NOMO-1 treated with DMSO at 0.1 percent for 48 hours (cell line): ENCODE measurements around the gene ZNF236.
"Not testable (repeated sequence)": the region's sequence is repeated elsewhere in the genome, so short reads cannot be mapped to it uniquely, and the experiment has no call there.

Experiments
- DNase-seq: peaks from one replicate; lab custom pipeline; 2025; ENCODE audit not compliant: unreplicated experiment; lab: John Stamatoyannopoulos, UW

Gene ZNF236

GRCh38 chr18:76985156-76985950 is 163.0 kb downstream of the ZNF236 start:
- DNase-seq, result no peak

GRCh38 chr18:76985951-76986236 is 163.5 kb downstream of the ZNF236 start:
- DNase-seq, result no peak

- DNase-seq, result no peak
Observed at GRCh38 chr18:76986406-76986805, 164.0 kb downstream of the ZNF236 start.

DNA sequence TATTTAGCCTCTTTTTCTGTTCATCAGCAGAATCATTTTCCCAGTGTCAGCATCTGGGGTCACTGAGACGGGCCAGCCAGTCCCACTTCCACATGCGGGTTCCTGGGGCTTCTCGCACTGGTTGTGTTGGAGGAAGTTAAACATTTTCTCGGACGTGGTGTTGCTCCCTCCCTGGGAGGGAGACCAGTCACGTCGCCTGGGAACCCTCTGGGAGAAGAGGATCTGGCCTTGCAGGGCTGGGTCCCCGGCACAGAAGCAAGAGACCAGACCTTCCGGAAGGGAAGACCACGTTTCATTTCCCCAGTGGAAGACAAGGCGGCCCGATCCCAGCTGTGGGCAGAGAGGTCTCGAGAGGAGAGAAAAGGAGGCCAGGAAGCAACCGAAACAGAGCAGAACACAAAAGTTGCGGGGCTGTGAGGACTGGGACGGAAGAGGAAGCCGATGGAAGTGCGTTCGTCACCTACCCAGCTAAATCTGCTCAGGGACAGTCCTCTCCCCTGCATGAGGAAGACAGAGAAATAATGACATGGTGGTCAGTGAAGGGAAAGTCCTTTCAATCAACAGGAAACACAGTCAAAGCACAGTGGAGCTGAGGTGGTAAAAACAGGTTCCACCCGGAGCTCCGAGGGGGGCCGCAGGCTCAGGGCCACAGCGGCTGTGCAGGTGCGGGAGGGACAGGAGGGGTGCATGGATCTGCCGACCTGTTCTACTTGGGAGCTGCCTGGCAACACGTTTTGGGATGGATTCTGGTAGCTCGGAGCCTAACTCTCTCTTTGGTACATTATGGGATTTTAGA is 165.9 kb downstream of the ZNF236 start:
- no peak for DNase-seq

- DNase-seq, result no peak
Observed at GRCh38 chr18:76988827-76989646, 166.7 kb downstream of the ZNF236 start.

DNA sequence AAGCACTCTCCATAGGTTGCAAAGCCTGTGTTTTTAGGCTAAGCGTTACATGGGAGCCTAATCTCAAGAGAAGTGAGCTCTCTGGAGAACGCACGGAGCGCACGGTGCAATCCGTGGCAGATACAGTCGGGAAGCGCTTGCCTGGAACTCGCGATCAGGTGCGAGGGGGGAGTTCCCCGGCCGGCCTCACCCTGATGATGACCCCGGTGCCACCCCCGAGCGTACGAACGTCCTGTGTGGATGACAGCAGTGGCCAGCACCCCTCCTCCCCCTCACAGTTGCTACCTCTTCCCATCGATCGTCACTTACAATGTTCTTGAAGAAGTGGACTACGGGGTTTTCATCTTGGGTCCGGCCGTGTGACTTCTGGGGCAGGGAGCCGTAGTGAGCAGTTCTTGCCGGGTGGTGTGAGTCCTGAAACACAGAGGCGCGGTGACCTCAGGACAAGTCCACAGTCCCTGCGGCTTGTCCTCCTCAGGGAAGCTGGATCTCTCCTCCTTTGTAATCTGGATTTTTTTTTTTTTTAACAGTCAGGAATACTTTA is 167.4 kb downstream of the ZNF236 start:
- no peak for DNase-seq

- not testable (repeated sequence) for DNase-seq
Observed at GRCh38 chr18:76990343-76991020, 168.1 kb downstream of the ZNF236 start.

- no peak for DNase-seq
Observed at GRCh38 chr18:76991021-76991688, 168.8 kb downstream of the ZNF236 start.

- DNase-seq, result no peak
Observed at GRCh38 chr18:76992226-76993084, 170.1 kb downstream of the ZNF236 start.

GRCh38 chr18:76993085-76993382 is 170.7 kb downstream of the ZNF236 start:
- no peak for DNase-seq

DNA sequence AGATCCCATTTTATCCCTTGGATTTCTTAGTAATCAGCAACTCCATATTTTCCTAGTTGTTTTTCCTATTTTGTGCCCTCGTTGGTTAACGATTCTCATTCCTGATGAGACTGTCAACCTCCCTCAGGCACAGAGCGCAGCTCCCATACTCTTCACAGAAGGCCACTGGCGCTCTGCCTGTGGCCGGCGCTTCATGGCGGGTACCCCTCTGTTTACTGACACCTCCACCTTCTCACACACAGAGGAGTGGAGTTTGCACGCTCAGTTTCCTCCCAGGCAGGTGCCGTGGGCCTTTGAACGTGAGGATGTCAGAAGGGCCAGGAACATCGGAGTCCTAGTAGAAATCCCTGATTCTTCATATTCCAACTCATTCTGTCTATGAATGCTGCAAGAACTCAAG is 171.2 kb downstream of the ZNF236 start:
- DNase-seq, result no peak

- no peak for DNase-seq
Observed at GRCh38 chr18:76994086-76994654, 171.8 kb downstream of the ZNF236 start.

DNA sequence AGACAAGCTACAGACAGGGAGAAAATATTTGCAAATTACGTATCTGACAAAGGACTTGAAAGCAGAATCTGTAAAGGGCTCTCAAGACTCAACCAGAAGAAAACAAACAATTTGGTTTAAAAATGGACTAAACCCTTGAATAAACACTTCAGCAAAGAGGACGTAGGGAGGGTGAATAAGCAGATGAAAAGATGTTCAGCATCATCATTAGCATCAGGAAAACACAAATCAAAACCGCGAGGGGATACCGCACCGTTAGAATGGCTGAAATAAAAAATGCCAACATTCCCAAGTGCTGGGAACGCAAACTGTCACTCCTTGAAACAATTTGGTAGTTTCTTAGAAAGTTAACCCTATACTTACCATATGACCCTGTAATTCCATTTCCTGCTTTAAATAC is 173.5 kb downstream of the ZNF236 start:
- no peak for DNase-seq

DNA sequence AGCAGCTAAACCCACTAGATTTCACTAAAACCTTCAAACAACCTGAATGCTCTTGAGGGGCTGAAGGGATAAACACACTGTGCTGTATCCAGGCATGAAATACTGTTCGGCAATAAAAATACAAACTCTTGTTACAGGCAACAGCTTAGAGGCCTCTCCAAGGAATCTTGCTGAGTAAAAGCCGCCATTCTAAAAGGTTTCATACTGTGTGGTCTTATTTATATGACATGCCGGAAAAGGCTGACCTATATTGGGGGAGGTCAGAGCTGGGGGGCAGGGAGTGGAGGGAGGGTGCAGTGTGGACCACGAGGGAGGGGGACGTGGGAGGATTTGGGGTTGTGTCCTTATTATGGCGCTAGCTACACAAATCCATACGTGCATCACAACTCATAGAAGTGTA is 174.1 kb downstream of the ZNF236 start:
- no peak for DNase-seq

DNA sequence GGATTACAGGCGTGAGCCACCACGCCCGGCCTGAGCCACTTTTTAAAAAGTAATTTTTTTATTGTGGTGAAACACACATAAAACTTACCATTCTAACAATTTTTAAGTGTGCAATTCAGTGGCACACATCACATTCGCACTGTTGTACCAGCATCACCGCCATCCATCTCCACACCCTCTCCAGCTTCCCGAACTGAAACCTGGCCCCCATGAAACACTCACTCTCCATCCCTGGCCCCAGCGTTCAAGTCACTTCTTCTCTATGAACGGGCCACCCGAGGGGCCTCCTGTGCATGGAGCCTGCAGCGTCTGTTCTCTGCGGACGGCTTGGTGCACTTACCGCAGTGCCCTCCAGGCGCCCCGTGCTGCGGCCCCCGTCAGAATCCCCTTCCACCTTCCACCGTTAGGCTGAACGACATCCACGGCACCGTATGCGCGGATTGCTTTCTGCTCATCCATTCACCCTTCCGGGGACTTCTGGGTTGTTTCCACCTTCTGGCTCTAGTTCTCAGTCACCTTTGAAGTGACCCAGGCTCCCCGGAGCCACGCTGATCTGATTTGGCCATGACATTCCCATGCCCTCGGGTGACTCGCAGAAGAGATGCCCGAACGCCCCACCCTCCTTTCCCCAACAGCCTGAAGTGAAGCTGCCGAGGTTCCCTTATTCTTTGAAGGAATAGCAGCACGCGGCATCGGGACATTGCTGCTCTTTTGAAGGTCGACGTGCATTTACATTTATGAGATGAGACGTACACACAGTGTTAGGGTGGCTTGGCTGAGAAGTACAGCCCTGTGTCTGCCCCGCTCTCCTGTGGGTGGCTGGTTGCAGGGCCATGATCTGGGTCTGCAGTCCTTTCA is 175.8 kb downstream of the ZNF236 start:
- DNase-seq, result no peak

GRCh38 chr18:76999077-76999476 is 176.7 kb downstream of the ZNF236 start:
- DNase-seq, result no peak

GRCh38 chr18:77000527-77000926 is 178.2 kb downstream of the ZNF236 start:
- peak; percentile 21 for DNase-seq

DNA sequence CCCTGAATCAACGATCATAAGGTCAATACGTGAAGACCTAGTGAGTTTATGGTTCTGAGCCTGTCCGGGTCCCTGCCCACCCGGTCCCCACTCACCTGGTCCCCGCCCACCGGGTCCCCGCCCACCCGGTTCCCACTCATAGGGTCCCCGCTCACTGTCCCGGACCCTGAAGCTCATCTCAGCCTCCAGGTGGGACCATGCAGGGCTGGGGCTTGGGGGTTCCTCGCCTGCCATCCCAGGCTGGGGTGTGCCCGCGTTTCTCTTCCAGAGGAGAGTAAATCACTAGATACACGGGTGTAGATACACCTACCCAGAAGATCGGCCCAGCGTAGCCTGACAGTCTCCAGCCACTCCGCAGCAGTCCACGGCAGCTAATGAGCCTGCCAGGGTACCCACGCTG is 178.7 kb downstream of the ZNF236 start:
- no peak for DNase-seq
